GM19395 (cell line): Measurements from ENCODE around the gene EBF4.
"Not testable (repeated sequence)": the region's sequence is repeated elsewhere in the genome, so short reads cannot be mapped to it uniquely, and the experiment has no call there.

Experiments used
- ATAC-seq: cut with Tn5 transposase; IDR thresholded peaks from one replicate; pipeline ENCODE4 v1.9.1; 2021; ENCODE audit warnings: mild to moderate bottlenecking, moderate library complexity; ENCODE audit not compliant: unreplicated experiment

The EBF4 gene

GRCh38 chr20:2807929-2808328, 115.3 kb downstream of the EBF4 start:
- ATAC-seq = not testable (repeated sequence)

- no peak for ATAC-seq
Observed at GRCh38 chr20:2809690-2810089, 117.1 kb downstream of the EBF4 start.
